HG03159 (cell line): ENCODE measurements around the gene MIEF1.

Experiments used
- ATAC-seq: cut with Tn5 transposase; IDR thresholded peaks from one replicate; pipeline ENCODE4 v1.9.1; 2021; ENCODE audit warnings: mild to moderate bottlenecking, moderate library complexity; ENCODE audit not compliant: unreplicated experiment

The MIEF1 gene

GRCh38 chr22:39470451-39471291 lies 31.4 kb upstream of the MIEF1 start:
- ATAC-seq = no peak

GRCh38 chr22:39471381-39472141 lies 30.5 kb upstream of the MIEF1 start:
- ATAC-seq = peak; percentile 49

- ATAC-seq = no peak
Measured at GRCh38 chr22:39472570-39473556, 29.2 kb upstream of the MIEF1 start.

- no peak for ATAC-seq
Measured at GRCh38 chr22:39473851-39474250, 28.2 kb upstream of the MIEF1 start.

GRCh38 chr22:39474351-39475111 lies 27.6 kb upstream of the MIEF1 start:
- no peak for ATAC-seq

- ATAC-seq = no peak
Measured at GRCh38 chr22:39475337-39475736, 26.8 kb upstream of the MIEF1 start.

- no peak for ATAC-seq
Measured at GRCh38 chr22:39475902-39476301, 26.2 kb upstream of the MIEF1 start.

- ATAC-seq = no peak
Measured at GRCh38 chr22:39476664-39477063, 25.4 kb upstream of the MIEF1 start.

GRCh38 chr22:39477542-39477941 lies 24.5 kb upstream of the MIEF1 start:
- ATAC-seq = no peak

GRCh38 chr22:39478441-39478850 lies 23.6 kb upstream of the MIEF1 start:
- ATAC-seq = no peak

- ATAC-seq = no peak
Measured at GRCh38 chr22:39479254-39479653, 22.8 kb upstream of the MIEF1 start.

GRCh38 chr22:39480557-39480956 lies 21.5 kb upstream of the MIEF1 start:
- ATAC-seq = no peak

- no peak for ATAC-seq
Measured at GRCh38 chr22:39481054-39481453, 21.0 kb upstream of the MIEF1 start.

GRCh38 chr22:39481595-39481994 lies 20.5 kb upstream of the MIEF1 start:
- ATAC-seq = no peak

GRCh38 chr22:39482768-39483167 lies 19.3 kb upstream of the MIEF1 start:
- no peak for ATAC-seq

GRCh38 chr22:39486951-39487825 lies 14.9 kb upstream of the MIEF1 start:
- ATAC-seq = no peak

- ATAC-seq = no peak
Measured at GRCh38 chr22:39487826-39488520, 14.1 kb upstream of the MIEF1 start.

- no peak for ATAC-seq
Measured at GRCh38 chr22:39488563-39489083, 13.5 kb upstream of the MIEF1 start.
